GM21360 (cell line): Measurements from ENCODE around the gene REEP6.
"Not testable (repeated sequence)": the region's sequence is repeated elsewhere in the genome, so short reads cannot be mapped to it uniquely, and the experiment has no call there.

Source experiments
- ATAC-seq: cut with Tn5 transposase; IDR thresholded peaks from one replicate; pipeline ENCODE4 v1.9.1; 2021; ENCODE audit warnings: mild to moderate bottlenecking, moderate library complexity; ENCODE audit not compliant: unreplicated experiment

The REEP6 gene

GRCh38 chr19:1471515-1472160 is 19.3 kb upstream of the REEP6 start:
- ATAC-seq = no peak

GRCh38 chr19:1472231-1473084 is 18.5 kb upstream of the REEP6 start:
- ATAC-seq = no peak

GRCh38 chr19:1473085-1473851 is 17.7 kb upstream of the REEP6 start:
- ATAC-seq = no peak

- ATAC-seq = no peak
These were observed 16.8 kb upstream of the REEP6 start for GRCh38 chr19:1474011-1474764.

- no peak for ATAC-seq
These were observed 16.1 kb upstream of the REEP6 start for GRCh38 chr19:1474765-1475351.

GRCh38 chr19:1475751-1476437 is 15.1 kb upstream of the REEP6 start:
- no peak for ATAC-seq

- ATAC-seq = not testable (repeated sequence)
These were observed 13.9 kb upstream of the REEP6 start for GRCh38 chr19:1477056-1477455.

GRCh38 chr19:1478934-1479707 is 11.9 kb upstream of the REEP6 start, which contains the start of gene C19orf25:
Gene C19orf25, minus strand, starts transcription at chr19:1479215. Its CDS starts 312 bp downstream, at chr19:1478903.
- peak; percentile 74 for ATAC-seq

- no peak for ATAC-seq
These were observed 9.6 kb upstream of the REEP6 start for GRCh38 chr19:1481224-1481892.

GRCh38 chr19:1481893-1482360 is 9.1 kb upstream of the REEP6 start:
- ATAC-seq = no peak

GRCh38 chr19:1482361-1483130 is 8.4 kb upstream of the REEP6 start:
- no peak for ATAC-seq

GRCh38 chr19:1483131-1483978 is 7.6 kb upstream of the REEP6 start:
- ATAC-seq = no peak

GRCh38 chr19:1483979-1484428 is 7.0 kb upstream of the REEP6 start:
- ATAC-seq = no peak

GRCh38 chr19:1486720-1487575 is 4.0 kb upstream of the REEP6 start:
- ATAC-seq = no peak

- no peak for ATAC-seq
These were observed 3.3 kb upstream of the REEP6 start for GRCh38 chr19:1487576-1488281.
